Liver (tissue), 9 donors: Measurements from ENCODE around the gene PXDN. TPM values are rescaled to one million over a fixed set of nuclear protein-coding genes. Genes with fewer than 3 reads are reported as not detected.

Experiments used
- DNase-seq: peaks from one replicate; pipeline ENCODE4 v3.0.0-alpha.2; 2017; ENCODE audit warnings: low spot score
- H3K27ac ChIP-seq, 2 donors: one replicate each; pipeline ENCODE4 v1.7.0; 2013; ENCODE audit warnings: inconsistent platforms in 2 of 2, low read length in 2 of 2, control low read depth in 1 of 2, low read depth in 1 of 2, mild to moderate bottlenecking in 1 of 2
- H3K27me3 ChIP-seq, 4 donors: one replicate each; pipeline versions ENCODE4 v1.6.1 to v1.7.0; 2013; ENCODE audit warnings: low read length in 3 of 4, inconsistent platforms in 1 of 4, mild to moderate bottlenecking in 1 of 4, moderate library complexity in 1 of 4; ENCODE audit not compliant: control insufficient read depth in 4 of 4, insufficient read depth in 4 of 4
- H3K36me3 ChIP-seq, 4 donors: one replicate each; pipeline versions ENCODE4 v1.6.1 to v1.7.0; 2013; ENCODE audit warnings: low read length in 3 of 4, mild to moderate bottlenecking in 3 of 4, low read depth in 1 of 4, moderate library complexity in 1 of 4; ENCODE audit not compliant: control insufficient read depth in 4 of 4, insufficient read depth in 3 of 4
- H3K4me1 ChIP-seq, 4 donors: one replicate each; pipeline versions ENCODE4 v1.6.1 to v1.7.0; 2013; ENCODE audit warnings: low read length in 3 of 4, mild to moderate bottlenecking in 3 of 4, moderate library complexity in 1 of 4; ENCODE audit not compliant: control insufficient read depth in 4 of 4, insufficient read depth in 4 of 4
- H3K4me3 ChIP-seq, 3 donors: one replicate each; pipeline versions ENCODE4 v1.6.1 to v1.7.0; 2013; ENCODE audit warnings: low read length in 3 of 3, control low read depth in 1 of 3, low read depth in 1 of 3, mild to moderate bottlenecking in 1 of 3
- H3K9ac ChIP-seq, 2 donors: one replicate each; pipeline ENCODE4 v1.7.0; 2013; ENCODE audit warnings: low read length in 2 of 2, mild to moderate bottlenecking in 2 of 2, moderate library complexity in 2 of 2, control low read depth in 1 of 2, low read depth in 1 of 2
- H3K9me3 ChIP-seq, 4 donors: one replicate each; pipeline versions ENCODE4 v1.6.1 to v1.7.0; 2013; ENCODE audit warnings: low read length in 3 of 4; ENCODE audit not compliant: control insufficient read depth in 4 of 4
- ATF3 ChIP-seq: IDR thresholded peaks from 2 replicates; pipeline ENCODE4 v1.6.1; 2016; ENCODE audit warnings: antibody characterized with exemption
- CTCF ChIP-seq: fragments of 150-350 bp; IDR thresholded peaks from 2 replicates; pipeline ENCODE4 v1.5.1; 2017; ENCODE audit warnings: improper control_type of control experiment, low read depth, low read length; ENCODE audit not compliant: missing input control
- EGR1 ChIP-seq, 2 donors: IDR thresholded peaks; 2 replicates each; pipeline ENCODE4 v1.6.1; 2016 to 2018; ENCODE audit warnings: antibody characterized with exemption in 2 of 2, low read depth in 2 of 2
- FOXA1 ChIP-seq: IDR thresholded peaks from 2 replicates; pipeline ENCODE4 v1.6.1; 2016; ENCODE audit warnings: antibody characterized with exemption
- FOXA2 ChIP-seq: IDR thresholded peaks from 2 replicates; pipeline ENCODE4 v1.6.1; 2016; ENCODE audit warnings: antibody characterized with exemption
- GABPA ChIP-seq, 2 donors: IDR thresholded peaks in 1 of 2; conservative IDR thresholded peaks in 1 of 2; 2 replicates each; pipeline ENCODE4 v1.6.1; 2016; ENCODE audit warnings: antibody characterized with exemption in 2 of 2, mild to moderate bottlenecking in 1 of 2, moderate library complexity in 1 of 2
- HNF4A ChIP-seq, 2 donors: conservative IDR thresholded peaks; 2 replicates each; pipeline ENCODE4 v1.6.1; 2016; ENCODE audit warnings: antibody characterized with exemption in 2 of 2, mild to moderate bottlenecking in 2 of 2
- HNF4G ChIP-seq: IDR thresholded peaks from 2 replicates; pipeline ENCODE4 v1.6.1; 2016; ENCODE audit warnings: antibody characterized with exemption
- JUND ChIP-seq, 2 donors: IDR thresholded peaks; 2 replicates each; pipeline ENCODE4 v1.6.1; 2016; ENCODE audit warnings: antibody characterized with exemption in 2 of 2
- MAX ChIP-seq: IDR thresholded peaks from 2 replicates; pipeline ENCODE4 v1.6.1; 2016; ENCODE audit warnings: antibody characterized with exemption
- NR2F2 ChIP-seq: IDR thresholded peaks from 2 replicates; pipeline ENCODE4 v1.6.1; 2016; ENCODE audit warnings: antibody characterized with exemption
- RAD21 ChIP-seq, 2 donors: IDR thresholded peaks; 2 replicates each; pipeline ENCODE4 v1.6.1; 2016; ENCODE audit warnings: antibody characterized with exemption in 2 of 2, mild to moderate bottlenecking in 2 of 2
- REST ChIP-seq: IDR thresholded peaks from 2 replicates; pipeline ENCODE4 v1.6.1; 2016; ENCODE audit warnings: antibody characterized with exemption, mild to moderate bottlenecking
- RXRA ChIP-seq, 2 donors: IDR thresholded peaks; 2 replicates each; pipeline ENCODE4 v1.6.1; 2017 to 2018; ENCODE audit warnings: antibody characterized with exemption in 2 of 2, mild to moderate bottlenecking in 1 of 2
- SP1 ChIP-seq: IDR thresholded peaks from 2 replicates; pipeline ENCODE4 v1.6.1; 2018; ENCODE audit warnings: antibody characterized with exemption, mild to moderate bottlenecking
- TAF1 ChIP-seq: conservative IDR thresholded peaks from 2 replicates; pipeline ENCODE4 v1.6.1; 2016; ENCODE audit warnings: antibody characterized with exemption, mild to moderate bottlenecking
- YY1 ChIP-seq: IDR thresholded peaks from 2 replicates; pipeline ENCODE4 v1.6.1; 2016; ENCODE audit warnings: antibody characterized with exemption, mild to moderate bottlenecking
- ZBTB33 ChIP-seq: IDR thresholded peaks from 2 replicates; pipeline ENCODE4 v1.6.1; 2016; ENCODE audit warnings: antibody characterized with exemption
- whole genome bisulfite sequencing: extraction: QIAGEN DNeasy Blood & Tissue Kit; methylation state at CpG from one replicate; pipeline ENCODE4 v1.1.7; 2013; 5-methylcytosine and 5-hydroxymethylcytosine counted together
- polyA plus RNA-seq, 2 donors: library from polyadenylated mRNA; stranded (reverse) in 1 of 2; unstranded in 1 of 2; fragments of 200-250 nt in 1 of 2; fragments of >200 nt in 1 of 2; fragmentation: Nextera tagmentation in 1 of 2; extraction: Ambion mirVana in 1 of 2; gene quantifications; one replicate each; pipeline versions ENCODE4 v1.2.1 to v1.2.3, GENCODE V29; 2013 to 2015
- total RNA-seq, 2 donors: library from RNA; depleted of rRNA; stranded (reverse); fragments of >200 nt; gene quantifications; one replicate each; pipeline ENCODE4 v1.2.3, GENCODE V29; 2014
- donor health status: healthy.
- donor health status: healthy.
- donor health status: healthy.
- donor health status: healthy.
- donor health status: healthy.

The PXDN gene
- total and polyA plus RNA-seq, 4 donors: 4.2 to 21.5 (median 16.9) TPM

GRCh38 chr2:1633092-1633671 is 111.1 kb downstream of the PXDN start:
- no peaks in the 10 kb centered on the region for H3K36me3 ChIP-seq
- no peak for DNase-seq
- no peak overlapping the region for H3K9ac ChIP-seq
- H3K4me1 ChIP-seq: no peaks in the 10 kb centered on the region
- no peaks in the 10 kb centered on the region for H3K27me3 ChIP-seq
- no peak overlapping the region for H3K27ac ChIP-seq
- WGBS: 84% methylated on average over 17 of the region's 17 CpGs
- TF ChIP-seq ZBTB33 (no peak), REST (no peak), FOXA1 (no peak), EGR1 (IDR thresholded peaks at IDR 0.05; ENCODE audit: low read depth in 2 of 2) (no peak), FOXA2 (no peak), GABPA (IDR thresholded peaks at IDR 0.05 in 1 of 2, conservative IDR thresholded peaks at IDR 0.05 in 1 of 2) (no peak), MAX (no peak), SP1 (no peak), TAF1 (no peak), JUND (IDR thresholded peaks at IDR 0.05) (no peak), HNF4A (conservative IDR thresholded peaks at IDR 0.05) (no peak), YY1 (no peak), CTCF (no peak), ATF3 (no peak), HNF4G (no peak), NR2F2 (no peak), RXRA (IDR thresholded peaks at IDR 0.05) (no peak), RAD21 (IDR thresholded peaks at IDR 0.05) (no peak)
- H3K9me3 ChIP-seq: no peaks in the 10 kb centered on the region
- H3K4me3 ChIP-seq: no peak overlapping the region
